HEK293 (cell line): ENCODE results near the gene ADRA1B.
A peak's percentile ranks its signal among the peaks of the same experiment; 100 is the strongest.

Experiments
- GLIS2 ChIP-seq: fragments of 450-650 bp; formaldehyde crosslinking; IDR thresholded peaks from 2 replicates; pipeline ENCODE4 v1.5.1; 2016; ENCODE audit warnings: missing biosample characterization, missing genetic modification characterization
- KLF7 ChIP-seq: fragments of 450-650 bp; formaldehyde crosslinking; IDR thresholded peaks from 2 replicates; pipeline ENCODE4 v1.5.1; 2016; ENCODE audit warnings: missing biosample characterization, missing genetic modification characterization, borderline replicate concordance
- KLF8 ChIP-seq: fragments of 450-650 bp; formaldehyde crosslinking; IDR thresholded peaks from 2 replicates; pipeline ENCODE4 v1.5.1; 2016; ENCODE audit warnings: missing biosample characterization, missing genetic modification characterization
- PATZ1 ChIP-seq: fragments of 450-650 bp; formaldehyde crosslinking; IDR thresholded peaks from 2 replicates; pipeline ENCODE4 v1.5.1; 2016; ENCODE audit warnings: missing biosample characterization, missing genetic modification characterization
- PBX3 ChIP-seq: sonication (generic); formaldehyde crosslinking; IDR thresholded peaks from 2 replicates; pipeline ENCODE4 v1.8.1; 2022; ENCODE audit warnings: mild to moderate bottlenecking, moderate library complexity, missing genetic modification reagents
- PRDM2 ChIP-seq: fragments of 450-650 bp; formaldehyde crosslinking; IDR thresholded peaks from 2 replicates; pipeline ENCODE4 v1.5.1; 2016; ENCODE audit warnings: missing biosample characterization, missing genetic modification characterization, borderline replicate concordance
- YY2 ChIP-seq: fragments of 450-650 bp; formaldehyde crosslinking; IDR thresholded peaks from 2 replicates; pipeline ENCODE4 v1.5.1; 2016; ENCODE audit warnings: missing biosample characterization, missing genetic modification characterization
- ZBTB6 ChIP-seq: fragments of 450-650 bp; formaldehyde crosslinking; IDR thresholded peaks from 2 replicates; pipeline ENCODE4 v1.5.1; 2017; ENCODE audit warnings: missing biosample characterization, missing genetic modification characterization
- ZIC2 ChIP-seq: fragments of 450-650 bp; formaldehyde crosslinking; IDR thresholded peaks from 2 replicates; pipeline ENCODE4 v1.5.1; 2016; ENCODE audit warnings: missing biosample characterization, missing genetic modification characterization
- ZNF121 ChIP-seq: fragments of 450-650 bp; formaldehyde crosslinking; IDR thresholded peaks from 2 replicates; pipeline ENCODE4 v1.5.1; 2016; ENCODE audit warnings: missing biosample characterization, missing genetic modification characterization
- ZNF18 ChIP-seq: fragments of 450-650 bp; formaldehyde crosslinking; IDR thresholded peaks from 2 replicates; pipeline ENCODE4 v1.5.1; 2016; ENCODE audit warnings: missing biosample characterization, missing genetic modification characterization
- ZNF211 ChIP-seq: fragments of 450-650 bp; formaldehyde crosslinking; IDR thresholded peaks from 2 replicates; pipeline ENCODE4 v1.5.1; 2016; ENCODE audit warnings: low read depth, missing biosample characterization, missing genetic modification characterization
- ZNF558 ChIP-seq: fragments of 450-650 bp; formaldehyde crosslinking; IDR thresholded peaks from 2 replicates; pipeline ENCODE4 v1.5.1; 2016; ENCODE audit warnings: missing biosample characterization, missing genetic modification characterization
- ZNF571 ChIP-seq: fragments of 450-650 bp; formaldehyde crosslinking; IDR thresholded peaks from 2 replicates; pipeline ENCODE4 v1.5.0; 2017; ENCODE audit warnings: missing biosample characterization, missing genetic modification characterization
- ZNF621 ChIP-seq: fragments of 450-650 bp; formaldehyde crosslinking; IDR thresholded peaks from 2 replicates; pipeline ENCODE4 v1.5.1; 2017; ENCODE audit warnings: missing biosample characterization, missing genetic modification characterization
- ZNF626 ChIP-seq: fragments of 450-650 bp; sonication (Bioruptor Pico); formaldehyde crosslinking; IDR thresholded peaks from 2 replicates; pipeline ENCODE4 v1.5.1; 2018; ENCODE audit warnings: missing biosample characterization, missing genetic modification characterization, inconsistent platforms
- ZNF654 ChIP-seq: fragments of 450-650 bp; formaldehyde crosslinking; IDR thresholded peaks from 2 replicates; pipeline ENCODE4 v1.5.1; 2016; ENCODE audit warnings: low read depth, missing biosample characterization, missing genetic modification characterization
- ZNF692 ChIP-seq: fragments of 450-650 bp; formaldehyde crosslinking; IDR thresholded peaks from 2 replicates; pipeline ENCODE4 v1.5.1; 2016; ENCODE audit warnings: missing biosample characterization, missing genetic modification characterization
- ZNF707 ChIP-seq: fragments of 450-650 bp; formaldehyde crosslinking; IDR thresholded peaks from 2 replicates; pipeline ENCODE4 v1.5.1; 2016; ENCODE audit warnings: missing biosample characterization, missing genetic modification characterization
- ZNF837 ChIP-seq: fragments of 450-650 bp; formaldehyde crosslinking; IDR thresholded peaks from 2 replicates; pipeline ENCODE4 v1.5.1; 2016; ENCODE audit warnings: missing biosample characterization, missing genetic modification characterization
- TF ChIP-seq, protein P1 (sequence below): fragments of 450-650 bp; formaldehyde crosslinking; IDR thresholded peaks from 2 replicates; pipeline ENCODE4 v1.5.1; 2016; ENCODE audit warnings: missing biosample characterization, missing genetic modification characterization
- TF ChIP-seq, protein P2 (sequence below): fragments of 450-650 bp; formaldehyde crosslinking; IDR thresholded peaks from 2 replicates; pipeline ENCODE4 v1.5.1; 2016; ENCODE audit warnings: missing biosample characterization, missing genetic modification characterization

ADRA1B gene

DNA sequence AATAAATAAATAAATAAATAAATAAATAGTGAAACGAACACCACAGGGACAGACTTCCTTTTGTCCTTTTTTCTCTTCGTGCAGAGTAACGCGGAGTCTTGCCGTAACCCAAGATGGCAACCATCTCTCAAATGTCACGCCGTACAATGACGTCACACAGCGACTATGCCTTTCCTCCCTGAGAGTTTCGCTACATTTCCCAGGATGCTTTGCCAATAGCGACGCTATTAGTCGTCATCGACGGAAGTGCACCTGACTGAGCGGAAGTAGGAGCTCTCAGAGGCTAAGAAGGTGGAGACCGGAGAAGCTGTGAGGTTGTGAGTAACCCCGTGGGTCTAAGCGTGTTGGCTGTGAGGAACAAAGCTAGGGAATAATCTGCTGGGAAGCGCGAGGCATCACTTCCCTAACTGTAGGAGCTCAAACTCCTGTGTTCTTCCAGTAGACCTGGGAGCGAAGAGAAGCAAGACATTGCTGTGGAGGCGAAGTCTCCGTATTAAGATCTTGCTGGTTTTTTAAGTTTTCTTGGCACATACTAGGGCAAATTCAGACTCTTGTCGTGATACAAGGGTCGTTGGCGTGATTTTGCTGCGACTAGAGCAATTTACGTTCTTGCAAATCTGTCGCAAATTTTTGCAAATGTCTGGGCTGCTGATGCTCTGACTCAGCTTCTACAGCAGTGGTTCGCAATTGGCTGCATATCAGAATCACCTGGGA, 92.8 kb downstream of the ADRA1B start, which contains the start of gene TTC1 (continued):
- TF ChIP-seq, protein P1, sequence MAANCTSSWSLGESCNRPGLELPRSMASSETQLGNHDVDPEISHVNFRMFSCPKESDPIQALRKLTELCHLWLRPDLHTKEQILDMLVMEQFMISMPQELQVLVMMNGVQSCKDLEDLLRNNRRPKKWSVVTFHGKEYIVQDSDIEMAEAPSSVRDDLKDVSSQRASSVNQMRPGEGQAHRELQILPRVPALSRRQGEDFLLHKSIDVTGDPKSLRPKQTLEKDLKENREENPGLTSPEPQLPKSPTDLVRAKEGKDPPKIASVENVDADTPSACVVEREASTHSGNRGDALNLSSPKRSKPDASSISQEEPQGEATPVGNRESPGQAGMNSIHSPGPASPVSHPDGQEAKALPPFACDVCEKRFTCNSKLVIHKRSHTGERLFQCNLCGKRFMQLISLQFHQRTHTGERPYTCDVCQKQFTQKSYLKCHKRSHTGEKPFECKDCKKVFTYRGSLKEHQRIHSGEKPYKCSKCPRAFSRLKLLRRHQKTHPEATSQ (tag by site-specific recombination): no peak
- TF ChIP-seq PATZ1 (tag by site-specific recombination) (no peak), ZNF837 (tag by site-specific recombination) (no peak), ZNF558 (peak; percentile 98), PBX3 (CRISPR knock-in tag) (no peak), ZNF211 (tag by site-specific recombination) (0 out of 2 replicates have a peak, but pooled peaks have one; percentile 56), ZNF121 (peak; percentile 96), ZNF571 (tag by site-specific recombination) (no peak), ZNF707 (tag by site-specific recombination) (0 out of 2 replicates have a peak, but pooled peaks have one; percentile 47), ZNF18 (tag by site-specific recombination) (peak; percentile 92), ZBTB6 (tag by site-specific recombination) (0 out of 2 replicates have a peak, but pooled peaks have one; percentile 24), PRDM2 (tag by site-specific recombination) (no peak), KLF8 (tag by site-specific recombination) (0 out of 2 replicates have a peak, but pooled peaks have one; percentile 58), ZNF692 (peak; percentile 81), YY2 (tag by site-specific recombination) (0 out of 2 replicates have a peak, but pooled peaks have one; percentile 32), ZNF654 (tag by site-specific recombination) (peak; percentile 87), ZNF621 (tag by site-specific recombination) (no peak), ZIC2 (tag by site-specific recombination) (no peak; the same call in 1 of the 2 replicates), KLF7 (tag by site-specific recombination) (peak; percentile 98), GLIS2 (tag by site-specific recombination) (0 out of 2 replicates have a peak, but pooled peaks have one; percentile 27), ZNF626 (tag by site-specific recombination) (no peak)
- TF ChIP-seq, protein P2, sequence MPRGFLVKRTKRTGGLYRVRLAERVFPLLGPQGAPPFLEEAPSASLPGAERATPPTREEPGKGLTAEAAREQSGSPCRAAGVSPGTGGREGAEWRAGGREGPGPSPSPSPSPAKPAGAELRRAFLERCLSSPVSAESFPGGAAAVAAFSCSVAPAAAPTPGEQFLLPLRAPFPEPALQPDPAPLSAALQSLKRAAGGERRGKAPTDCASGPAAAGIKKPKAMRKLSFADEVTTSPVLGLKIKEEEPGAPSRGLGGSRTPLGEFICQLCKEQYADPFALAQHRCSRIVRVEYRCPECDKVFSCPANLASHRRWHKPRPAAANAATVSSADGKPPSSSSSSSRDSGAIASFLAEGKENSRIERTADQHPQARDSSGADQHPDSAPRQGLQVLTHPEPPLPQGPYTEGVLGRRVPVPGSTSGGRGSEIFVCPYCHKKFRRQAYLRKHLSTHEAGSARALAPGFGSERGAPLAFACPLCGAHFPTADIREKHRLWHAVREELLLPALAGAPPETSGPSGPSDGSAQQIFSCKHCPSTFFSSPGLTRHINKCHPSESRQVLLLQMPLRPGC (tag by site-specific recombination): peak; percentile 71; the same call in 1 of the 2 replicates
